ENCODE data around the gene HMGB2.
A peak's percentile ranks its signal among the peaks of the same experiment; 100 is the strongest.

The HMGB2 gene

DNA sequence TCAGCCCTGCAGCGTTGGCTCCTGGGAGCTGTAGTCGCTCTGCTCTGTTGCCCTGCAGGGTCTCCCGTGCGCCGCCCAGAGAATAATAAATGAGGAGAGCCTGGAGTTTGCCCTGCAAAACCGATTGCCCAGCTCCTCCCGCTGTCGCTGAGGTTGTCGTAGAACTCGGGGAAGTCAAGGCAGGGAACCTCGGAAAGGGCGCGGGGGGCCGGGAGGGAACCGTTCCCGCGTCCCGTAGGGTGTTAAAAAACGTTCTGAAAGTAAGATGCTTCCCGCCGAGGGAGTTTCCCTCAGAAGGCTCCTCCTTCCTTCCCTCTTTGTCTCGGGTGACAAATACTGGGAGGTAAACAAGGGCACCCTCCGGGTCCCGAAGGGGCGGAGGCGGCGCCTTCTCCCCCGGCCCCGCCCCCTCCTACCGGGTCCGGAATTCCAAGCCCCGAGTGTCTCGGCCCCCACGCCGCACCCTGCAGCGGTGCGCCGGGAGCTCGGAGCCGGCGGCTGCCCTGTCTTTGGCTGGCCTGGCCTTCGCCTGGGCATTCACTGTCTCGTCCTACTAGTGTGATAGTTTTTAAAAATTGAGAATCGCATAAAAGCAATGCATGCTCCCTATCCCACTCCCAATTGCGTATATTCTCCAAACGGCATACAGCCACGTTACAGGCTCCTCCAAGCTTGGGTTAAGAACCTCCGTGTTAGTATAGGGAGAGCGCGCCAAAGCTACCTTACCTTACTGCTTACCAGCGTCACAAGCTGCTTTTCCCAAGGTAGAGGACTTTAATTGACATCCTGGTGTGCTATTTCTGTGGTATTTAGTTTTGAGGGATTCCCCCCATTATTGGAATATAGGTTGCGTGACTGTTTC, 964 bp upstream of the HMGB2 start:
- H3K36me3 ChIP-seq, result peaks cover 13 to 18% (median 16%) of the 10 kb centered on the region in 3 donors
- TF ChIP-seq, protein P1, sequence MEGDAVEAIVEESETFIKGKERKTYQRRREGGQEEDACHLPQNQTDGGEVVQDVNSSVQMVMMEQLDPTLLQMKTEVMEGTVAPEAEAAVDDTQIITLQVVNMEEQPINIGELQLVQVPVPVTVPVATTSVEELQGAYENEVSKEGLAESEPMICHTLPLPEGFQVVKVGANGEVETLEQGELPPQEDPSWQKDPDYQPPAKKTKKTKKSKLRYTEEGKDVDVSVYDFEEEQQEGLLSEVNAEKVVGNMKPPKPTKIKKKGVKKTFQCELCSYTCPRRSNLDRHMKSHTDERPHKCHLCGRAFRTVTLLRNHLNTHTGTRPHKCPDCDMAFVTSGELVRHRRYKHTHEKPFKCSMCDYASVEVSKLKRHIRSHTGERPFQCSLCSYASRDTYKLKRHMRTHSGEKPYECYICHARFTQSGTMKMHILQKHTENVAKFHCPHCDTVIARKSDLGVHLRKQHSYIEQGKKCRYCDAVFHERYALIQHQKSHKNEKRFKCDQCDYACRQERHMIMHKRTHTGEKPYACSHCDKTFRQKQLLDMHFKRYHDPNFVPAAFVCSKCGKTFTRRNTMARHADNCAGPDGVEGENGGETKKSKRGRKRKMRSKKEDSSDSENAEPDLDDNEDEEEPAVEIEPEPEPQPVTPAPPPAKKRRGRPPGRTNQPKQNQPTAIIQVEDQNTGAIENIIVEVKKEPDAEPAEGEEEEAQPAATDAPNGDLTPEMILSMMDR (IDR thresholded peaks at IDR 0.05), result no peak
- intact Hi-C loops (cut with DNase I; ENCODE audit: low total_unique reads), result loop anchor here (2.0 to 10.0 kb wide), 2 partner anchors 36 to 170 kb away; partner anchors contain the start of gene SAP30
- peak overlapping the region; percentile 100 for H3K27ac ChIP-seq
- H3K4me3 ChIP-seq, result peak overlapping the region; percentile 92 to 98
- H3K4me1 ChIP-seq, result peaks cover 0 to 30% (median 16%) of the 10 kb centered on the region in 4 donors
- DNase-seq, result peak; percentile 62 to 85
- no peaks in the 10 kb centered on the region for H3K27me3 ChIP-seq
- no peaks in the 10 kb centered on the region for H3K9me3 ChIP-seq

- intact Hi-C loops (cut with DNase I; ENCODE audit: low total_unique reads), result loop anchor here (2.0 to 10.0 kb wide), 2 partner anchors 37 to 171 kb away; partner anchors contain the start of gene SAP30
- no peaks in the 10 kb centered on the region for H3K27me3 ChIP-seq
- peak overlapping the region; percentile 92 to 98 for H3K4me3 ChIP-seq
- peaks cover 0 to 32% (median 17%) of the 10 kb centered on the region in 4 donors for H3K4me1 ChIP-seq
- H3K27ac ChIP-seq, result peak overlapping the region; percentile 100
- DNase-seq, result peak; percentile 56 to 85
- no peaks in the 10 kb centered on the region for H3K9me3 ChIP-seq
- peaks cover 26 to 33% (median 27%) of the 10 kb centered on the region in 3 donors for H3K36me3 ChIP-seq
- TF ChIP-seq, protein P1 (IDR thresholded peaks at IDR 0.05), result no peak
These were observed 487 bp downstream of the HMGB2 start for GRCh38 chr4:173333658-173334084.

- intact Hi-C loops (cut with DNase I; ENCODE audit: low total_unique reads), result loop anchor here (10.0 kb wide), 1 partner anchor 172 kb away; no protein-coding TSS in a partner anchor
- H3K27me3 ChIP-seq, result no peaks in the 10 kb centered on the region
- TF ChIP-seq, protein P1 (IDR thresholded peaks at IDR 0.05), result no peak
- H3K4me1 ChIP-seq, result peaks cover 0 to 32% (median 17%) of the 10 kb centered on the region in 4 donors
- H3K9me3 ChIP-seq, result no peaks in the 10 kb centered on the region
- peaks cover 31 to 38% (median 33%) of the 10 kb centered on the region in 3 donors for H3K36me3 ChIP-seq
- H3K4me3 ChIP-seq, result peak overlapping the region; percentile 92 to 98
- H3K27ac ChIP-seq, result peak overlapping the region; percentile 100
- DNase-seq, result no peak
These were observed 1.0 kb downstream of the HMGB2 start for GRCh38 chr4:173332963-173333657.

DNA sequence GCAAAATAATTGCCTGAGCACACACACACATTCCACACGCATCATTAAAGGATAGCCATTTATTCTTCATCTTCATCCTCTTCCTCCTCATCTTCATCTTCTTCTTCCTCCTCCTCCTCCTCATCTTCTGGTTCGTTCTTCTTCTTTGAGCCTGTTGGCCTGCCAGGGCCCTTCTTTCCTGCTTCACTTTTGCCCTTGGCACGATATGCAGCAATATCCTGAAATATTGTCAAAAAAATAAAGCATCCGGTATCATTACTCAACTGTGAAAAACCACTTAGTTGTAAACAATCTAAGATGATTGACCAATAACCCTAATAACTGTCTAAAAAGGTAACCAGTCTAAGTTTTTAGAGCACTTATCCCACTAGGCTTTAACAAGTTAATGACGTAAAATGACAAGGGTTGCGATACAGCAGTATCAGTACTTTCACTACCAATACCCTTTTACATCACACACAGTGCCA, 2.1 kb downstream of the HMGB2 start:
- DNase-seq, result no peak
- no peaks in the 10 kb centered on the region for H3K9me3 ChIP-seq
- peak overlapping the region; percentile 92 to 98 for H3K4me3 ChIP-seq
- H3K27me3 ChIP-seq, result no peaks in the 10 kb centered on the region
- H3K4me1 ChIP-seq, result peaks cover 0 to 32% (median 17%) of the 10 kb centered on the region in 4 donors
- TF ChIP-seq, protein P1 (IDR thresholded peaks at IDR 0.05), result no peak
- H3K27ac ChIP-seq, result peak overlapping the region; percentile 100
- intact Hi-C loops (cut with DNase I; ENCODE audit: low total_unique reads), result loop anchor here (10.0 kb wide), 1 partner anchor 173 kb away; no protein-coding TSS in a partner anchor
- H3K36me3 ChIP-seq, result peaks cover 34 to 43% (median 42%) of the 10 kb centered on the region in 3 donors

DNA sequence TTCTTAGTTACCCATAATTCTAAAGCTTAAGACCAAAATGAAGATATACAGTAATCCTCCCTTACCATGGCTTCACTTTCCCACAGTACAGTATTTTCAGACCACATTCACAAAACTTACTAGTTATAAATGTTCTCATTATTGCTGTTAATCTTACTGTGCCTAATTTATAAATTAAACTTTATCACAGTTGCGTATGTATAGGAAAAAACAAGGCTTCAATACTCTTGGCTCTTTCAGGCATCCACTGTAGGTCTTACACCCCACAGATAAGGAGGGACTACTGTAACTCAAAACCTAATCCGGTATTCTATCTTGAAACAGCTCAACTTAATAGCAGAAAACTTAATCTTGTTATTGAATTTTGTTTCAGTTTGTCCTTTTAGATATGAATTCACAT, 3.6 kb downstream of the HMGB2 start:
- no peaks in the 10 kb centered on the region for H3K27me3 ChIP-seq
- peaks cover 46 to 50% (median 46%) of the 10 kb centered on the region in 3 donors for H3K36me3 ChIP-seq
- intact Hi-C loops (cut with DNase I; ENCODE audit: low total_unique reads), result loop anchor here (10.0 kb wide), 1 partner anchor 174 kb away; no protein-coding TSS in a partner anchor
- H3K9me3 ChIP-seq, result no peaks in the 10 kb centered on the region
- H3K4me1 ChIP-seq, result peaks cover 0 to 32% (median 16%) of the 10 kb centered on the region in 4 donors
- no peak overlapping the region for H3K27ac ChIP-seq
- H3K4me3 ChIP-seq, result no peak overlapping the region
- TF ChIP-seq, protein P1 (IDR thresholded peaks at IDR 0.05), result no peak
- no peak for DNase-seq

All from tibial artery (tissue), 4 donors.